ENCODE results near the gene B2M. TPM values are rescaled to one million over a fixed set of nuclear protein-coding genes. Genes with fewer than 3 reads are reported as not detected.
"Not testable (repeated sequence)": the region's sequence is repeated elsewhere in the genome, so short reads cannot be mapped to it uniquely, and the experiment has no call there.

Gene B2M
- total and polyA plus RNA-seq, 10 of the 15 experiments (the other 5 are each of a cell fraction or from before 2014, with no cell fraction given) = 2,901 to 22,794 (median 8,374) TPM

DNA sequence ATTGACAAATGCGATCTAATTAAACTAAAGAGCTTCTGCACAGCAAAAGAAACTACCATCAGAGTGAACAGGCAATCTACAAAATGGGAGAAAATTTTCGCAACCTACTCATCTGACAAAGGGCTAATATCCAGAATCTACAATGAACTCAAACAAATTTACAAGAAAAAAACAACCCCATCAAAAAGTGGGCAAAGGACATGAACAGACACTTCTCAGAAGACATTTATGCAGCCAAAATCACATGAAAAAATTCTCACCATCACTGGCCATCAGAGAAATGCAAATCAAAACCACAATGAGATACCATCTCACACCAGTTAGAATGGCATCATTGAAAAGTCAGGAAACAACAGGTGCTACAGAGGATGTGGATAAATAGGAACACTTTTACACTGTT is 32.1 kb downstream of the B2M start:
- H3K9me3 ChIP-seq (replicated peaks; ENCODE audit: control insufficient read depth, insufficient read depth, low read length); intact Hi-C loops (cut with micrococcal nuclease; ENCODE audit: unreplicated experiment); CTCF ChIA-PET; ATAC-seq; in situ Hi-C loops (cut with MboI); H3K4me1 ChIP-seq (ENCODE audit: control insufficient read depth, insufficient read depth, low read length); H3K9ac ChIP-seq (ENCODE audit: control insufficient read depth, insufficient read depth, low read length); H3K79me2 ChIP-seq (ENCODE audit: control insufficient read depth, insufficient read depth, low read length); H3K27me3 ChIP-seq (replicated peaks in 1 of 2; ENCODE audit: control insufficient read depth in 2 of 2, insufficient read depth in 2 of 2, low read length in 1 of 2); POLR2A ChIA-PET; H3K4me3 ChIP-seq; H4K20me1 ChIP-seq (ENCODE audit: control insufficient read depth, insufficient read depth); H2AFZ ChIP-seq (ENCODE audit: control insufficient read depth, low read depth, low read length); BruUV-seq (replicated peaks); FAIRE-seq; DNase-seq (ENCODE audit: low read depth, low spot score); H3K4me2 ChIP-seq (ENCODE audit: control insufficient read depth, insufficient read depth); H3K27ac ChIP-seq (ENCODE audit: control insufficient read depth, insufficient read depth); RAD21 ChIA-PET (ENCODE audit: unreplicated experiment); SMC1A ChIA-PET (ENCODE audit: uncharacterized antibody, unreplicated experiment); H3K36me3 ChIP-seq (ENCODE audit: control insufficient read depth in 2 of 2, insufficient read depth in 2 of 2, low read length in 1 of 2): not testable (repeated sequence)
- 91% methylated on average over 1 of the region's 2 CpGs for WGBS (ENCODE audit: insufficient coverage, insufficient replicate concordance, low lambda C conversion rate, missing lambda C conversion rate)

DNA sequence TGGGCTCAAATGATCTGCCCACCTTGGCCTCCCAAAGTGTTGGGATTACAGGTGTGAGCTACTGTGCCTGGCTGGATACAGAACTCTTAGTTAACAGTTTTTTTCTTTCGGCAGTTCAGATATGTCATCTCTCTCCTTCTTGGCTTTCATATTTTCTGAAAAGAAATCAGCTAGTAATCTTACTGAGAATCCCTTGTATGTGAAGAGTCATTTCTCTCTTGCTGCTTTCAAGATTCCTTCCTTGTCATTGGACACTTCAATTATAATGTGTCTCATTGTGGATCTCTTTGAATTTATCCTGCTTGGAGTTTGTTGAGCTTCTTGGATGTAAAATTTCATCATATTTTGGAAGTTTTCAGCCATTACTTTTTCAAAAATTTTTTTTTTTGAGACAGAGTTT is 42.0 kb downstream of the B2M start:
- RAD21 ChIA-PET (ENCODE audit: unreplicated experiment) = no interaction called here
- in situ Hi-C loops (cut with MboI) = no loop called here
- WGBS (ENCODE audit: insufficient coverage, insufficient replicate concordance, low lambda C conversion rate, missing lambda C conversion rate) = 100% methylated on average over 1 of the region's 1 CpG
- Histone ChIP-seq H3K9me3 (replicated peaks; ENCODE audit: control insufficient read depth, insufficient read depth, low read length) (no peaks in the 10 kb centered on the region; the same call in 2 of the 3 replicates), H3K79me2 (ENCODE audit: control insufficient read depth, insufficient read depth, low read length) (no peaks in the 10 kb centered on the region), H4K20me1 (ENCODE audit: control insufficient read depth, insufficient read depth) (no peaks in the 10 kb centered on the region), H3K4me2 (ENCODE audit: control insufficient read depth, insufficient read depth) (no peak overlapping the region), H3K4me1 (ENCODE audit: control insufficient read depth, insufficient read depth, low read length) (no peaks in the 10 kb centered on the region), H2AFZ (ENCODE audit: control insufficient read depth, low read depth, low read length) (no peak overlapping the region), H3K9ac (ENCODE audit: control insufficient read depth, insufficient read depth, low read length) (no peak overlapping the region), H3K4me3 (no peak overlapping the region), H3K27ac (ENCODE audit: control insufficient read depth, insufficient read depth) (no peak overlapping the region), H3K36me3 (ENCODE audit: control insufficient read depth in 2 of 2, insufficient read depth in 2 of 2, low read length in 1 of 2) (no peaks in the 10 kb centered on the region), H3K27me3 (replicated peaks in 1 of 2; ENCODE audit: control insufficient read depth in 2 of 2, insufficient read depth in 2 of 2, low read length in 1 of 2) (no peaks in the 10 kb centered on the region)
- POLR2A ChIA-PET = interaction anchor here (0.5 kb wide), 1 partner anchor 157 kb away, joined by 4 read pairs; no protein-coding TSS in a partner anchor
- FAIRE-seq (no peak), DNase-seq (ENCODE audit: low read depth, low spot score) (no peak), ATAC-seq (no peak)
- no TSS peak for BruUV-seq (replicated peaks)
- SMC1A ChIA-PET (ENCODE audit: uncharacterized antibody, unreplicated experiment) = interaction anchor here (1.1 to 2.7 kb wide), 2 partner anchors 16 to 25 kb away, joined by 3 to 13 read pairs; partner anchors contain the start of gene TRIM69
- CTCF ChIA-PET = no interaction called here
- intact Hi-C loops (cut with micrococcal nuclease; ENCODE audit: unreplicated experiment) = no loop called here
- TF ChIP-seq, protein P1, sequence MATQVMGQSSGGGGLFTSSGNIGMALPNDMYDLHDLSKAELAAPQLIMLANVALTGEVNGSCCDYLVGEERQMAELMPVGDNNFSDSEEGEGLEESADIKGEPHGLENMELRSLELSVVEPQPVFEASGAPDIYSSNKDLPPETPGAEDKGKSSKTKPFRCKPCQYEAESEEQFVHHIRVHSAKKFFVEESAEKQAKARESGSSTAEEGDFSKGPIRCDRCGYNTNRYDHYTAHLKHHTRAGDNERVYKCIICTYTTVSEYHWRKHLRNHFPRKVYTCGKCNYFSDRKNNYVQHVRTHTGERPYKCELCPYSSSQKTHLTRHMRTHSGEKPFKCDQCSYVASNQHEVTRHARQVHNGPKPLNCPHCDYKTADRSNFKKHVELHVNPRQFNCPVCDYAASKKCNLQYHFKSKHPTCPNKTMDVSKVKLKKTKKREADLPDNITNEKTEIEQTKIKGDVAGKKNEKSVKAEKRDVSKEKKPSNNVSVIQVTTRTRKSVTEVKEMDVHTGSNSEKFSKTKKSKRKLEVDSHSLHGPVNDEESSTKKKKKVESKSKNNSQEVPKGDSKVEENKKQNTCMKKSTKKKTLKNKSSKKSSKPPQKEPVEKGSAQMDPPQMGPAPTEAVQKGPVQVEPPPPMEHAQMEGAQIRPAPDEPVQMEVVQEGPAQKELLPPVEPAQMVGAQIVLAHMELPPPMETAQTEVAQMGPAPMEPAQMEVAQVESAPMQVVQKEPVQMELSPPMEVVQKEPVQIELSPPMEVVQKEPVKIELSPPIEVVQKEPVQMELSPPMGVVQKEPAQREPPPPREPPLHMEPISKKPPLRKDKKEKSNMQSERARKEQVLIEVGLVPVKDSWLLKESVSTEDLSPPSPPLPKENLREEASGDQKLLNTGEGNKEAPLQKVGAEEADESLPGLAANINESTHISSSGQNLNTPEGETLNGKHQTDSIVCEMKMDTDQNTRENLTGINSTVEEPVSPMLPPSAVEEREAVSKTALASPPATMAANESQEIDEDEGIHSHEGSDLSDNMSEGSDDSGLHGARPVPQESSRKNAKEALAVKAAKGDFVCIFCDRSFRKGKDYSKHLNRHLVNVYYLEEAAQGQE (IDR thresholded peaks at IDR 0.05; ENCODE audit: low read depth, low read length) = no peak
- no peak for TF ChIP-seq KLF5 (IDR thresholded peaks at IDR 0.05; ENCODE audit: partially characterized antibody)
- TF ChIP-seq NR2C2 (IDR thresholded peaks at IDR 0.05; ENCODE audit: borderline replicate concordance, control insufficient read depth, insufficient read length, low read depth) = no peak
- no peak for TF ChIP-seq NFIC (IDR thresholded peaks at IDR 0.05; ENCODE audit: low read depth, low read length)
- TF ChIP-seq, protein P2, sequence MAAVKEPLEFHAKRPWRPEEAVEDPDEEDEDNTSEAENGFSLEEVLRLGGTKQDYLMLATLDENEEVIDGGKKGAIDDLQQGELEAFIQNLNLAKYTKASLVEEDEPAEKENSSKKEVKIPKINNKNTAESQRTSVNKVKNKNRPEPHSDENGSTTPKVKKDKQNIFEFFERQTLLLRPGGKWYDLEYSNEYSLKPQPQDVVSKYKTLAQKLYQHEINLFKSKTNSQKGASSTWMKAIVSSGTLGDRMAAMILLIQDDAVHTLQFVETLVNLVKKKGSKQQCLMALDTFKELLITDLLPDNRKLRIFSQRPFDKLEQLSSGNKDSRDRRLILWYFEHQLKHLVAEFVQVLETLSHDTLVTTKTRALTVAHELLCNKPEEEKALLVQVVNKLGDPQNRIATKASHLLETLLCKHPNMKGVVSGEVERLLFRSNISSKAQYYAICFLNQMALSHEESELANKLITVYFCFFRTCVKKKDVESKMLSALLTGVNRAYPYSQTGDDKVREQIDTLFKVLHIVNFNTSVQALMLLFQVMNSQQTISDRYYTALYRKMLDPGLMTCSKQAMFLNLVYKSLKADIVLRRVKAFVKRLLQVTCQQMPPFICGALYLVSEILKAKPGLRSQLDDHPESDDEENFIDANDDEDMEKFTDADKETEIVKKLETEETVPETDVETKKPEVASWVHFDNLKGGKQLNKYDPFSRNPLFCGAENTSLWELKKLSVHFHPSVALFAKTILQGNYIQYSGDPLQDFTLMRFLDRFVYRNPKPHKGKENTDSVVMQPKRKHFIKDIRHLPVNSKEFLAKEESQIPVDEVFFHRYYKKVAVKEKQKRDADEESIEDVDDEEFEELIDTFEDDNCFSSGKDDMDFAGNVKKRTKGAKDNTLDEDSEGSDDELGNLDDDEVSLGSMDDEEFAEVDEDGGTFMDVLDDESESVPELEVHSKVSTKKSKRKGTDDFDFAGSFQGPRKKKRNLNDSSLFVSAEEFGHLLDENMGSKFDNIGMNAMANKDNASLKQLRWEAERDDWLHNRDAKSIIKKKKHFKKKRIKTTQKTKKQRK (IDR thresholded peaks at IDR 0.05; ENCODE audit: low read depth, low read length) = no peak
- TF ChIP-seq GABPA (IDR thresholded peaks at IDR 0.05; ENCODE audit: low read depth) = no peak
- TF ChIP-seq, protein P3, sequence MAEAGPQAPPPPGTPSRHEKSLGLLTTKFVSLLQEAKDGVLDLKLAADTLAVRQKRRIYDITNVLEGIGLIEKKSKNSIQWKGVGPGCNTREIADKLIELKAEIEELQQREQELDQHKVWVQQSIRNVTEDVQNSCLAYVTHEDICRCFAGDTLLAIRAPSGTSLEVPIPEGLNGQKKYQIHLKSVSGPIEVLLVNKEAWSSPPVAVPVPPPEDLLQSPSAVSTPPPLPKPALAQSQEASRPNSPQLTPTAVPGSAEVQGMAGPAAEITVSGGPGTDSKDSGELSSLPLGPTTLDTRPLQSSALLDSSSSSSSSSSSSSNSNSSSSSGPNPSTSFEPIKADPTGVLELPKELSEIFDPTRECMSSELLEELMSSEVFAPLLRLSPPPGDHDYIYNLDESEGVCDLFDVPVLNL (IDR thresholded peaks at IDR 0.05; ENCODE audit: low read depth, low read length) = no peak
- no peak for TF ChIP-seq MTA2 (IDR thresholded peaks at IDR 0.05; ENCODE audit: low read depth)
- TF ChIP-seq IKZF1 (conservative IDR thresholded peaks at IDR 0.05) = no peak
